DMS114 treated with DMSO at 0.1 percent for 48 hours (cell line): ENCODE data around the gene SEC31B.
A peak's percentile ranks its signal among the peaks of the same experiment; 100 is the strongest.

Experiments used
- DNase-seq: peaks from one replicate; lab custom pipeline; 2025; ENCODE audit not compliant: unreplicated experiment; lab: John Stamatoyannopoulos, UW

Gene SEC31B

GRCh38 chr10:100528921-100529474 is 9.3 kb upstream of the SEC31B start:
- DNase-seq: no peak

GRCh38 chr10:100528123-100528886 is 8.6 kb upstream of the SEC31B start:
- no peak for DNase-seq

- peak; percentile 18 for DNase-seq
Observed at GRCh38 chr10:100524638-100525037, 5.0 kb upstream of the SEC31B start.

- no peak for DNase-seq
Observed at GRCh38 chr10:100524206-100524605, 4.5 kb upstream of the SEC31B start.

GRCh38 chr10:100522945-100523344 is 3.3 kb upstream of the SEC31B start:
- no peak for DNase-seq

GRCh38 chr10:100522107-100522801 is 2.6 kb upstream of the SEC31B start:
- DNase-seq: no peak

- no peak for DNase-seq
Observed at GRCh38 chr10:100520811-100521210, 1.1 kb upstream of the SEC31B start.

- DNase-seq: peak; percentile 73
Observed at GRCh38 chr10:100518761-100519241, 860 bp downstream of the SEC31B start.

GRCh38 chr10:100516847-100517246 is 2.8 kb downstream of the SEC31B start:
- no peak for DNase-seq

- DNase-seq: no peak
Observed at GRCh38 chr10:100515612-100516011, 4.0 kb downstream of the SEC31B start.

- DNase-seq: no peak
Observed at GRCh38 chr10:100510533-100511308, 8.9 kb downstream of the SEC31B start.

- DNase-seq: no peak
Observed at GRCh38 chr10:100509241-100509840, 10.3 kb downstream of the SEC31B start.

- peak; percentile 52 for DNase-seq
Observed at GRCh38 chr10:100508691-100509150, 10.9 kb downstream of the SEC31B start.

- DNase-seq: no peak
Observed at GRCh38 chr10:100508266-100508665, 11.4 kb downstream of the SEC31B start.

GRCh38 chr10:100507357-100507732 is 12.3 kb downstream of the SEC31B start:
- DNase-seq: no peak

GRCh38 chr10:100506596-100507356 is 12.9 kb downstream of the SEC31B start:
- DNase-seq: no peak

GRCh38 chr10:100505164-100505563 is 14.5 kb downstream of the SEC31B start:
- DNase-seq: no peak

- DNase-seq: no peak
Observed at GRCh38 chr10:100504096-100504495, 15.6 kb downstream of the SEC31B start.

- no peak for DNase-seq
Observed at GRCh38 chr10:100502926-100503494, 16.7 kb downstream of the SEC31B start.

GRCh38 chr10:100501423-100501822 is 18.2 kb downstream of the SEC31B start:
- DNase-seq: no peak
